G401.6 (cell line): Measurements from ENCODE around the gene MAEA.
"Not testable (repeated sequence)": the region's sequence is repeated elsewhere in the genome, so short reads cannot be mapped to it uniquely, and the experiment has no call there.

Experiments
- FAIRE-seq: peaks from 2 replicates; lab custom pipeline; 2012; peaks lifted over from hg19 to GRCh38; lab: Jason Lieb, UNC

MAEA gene

DNA sequence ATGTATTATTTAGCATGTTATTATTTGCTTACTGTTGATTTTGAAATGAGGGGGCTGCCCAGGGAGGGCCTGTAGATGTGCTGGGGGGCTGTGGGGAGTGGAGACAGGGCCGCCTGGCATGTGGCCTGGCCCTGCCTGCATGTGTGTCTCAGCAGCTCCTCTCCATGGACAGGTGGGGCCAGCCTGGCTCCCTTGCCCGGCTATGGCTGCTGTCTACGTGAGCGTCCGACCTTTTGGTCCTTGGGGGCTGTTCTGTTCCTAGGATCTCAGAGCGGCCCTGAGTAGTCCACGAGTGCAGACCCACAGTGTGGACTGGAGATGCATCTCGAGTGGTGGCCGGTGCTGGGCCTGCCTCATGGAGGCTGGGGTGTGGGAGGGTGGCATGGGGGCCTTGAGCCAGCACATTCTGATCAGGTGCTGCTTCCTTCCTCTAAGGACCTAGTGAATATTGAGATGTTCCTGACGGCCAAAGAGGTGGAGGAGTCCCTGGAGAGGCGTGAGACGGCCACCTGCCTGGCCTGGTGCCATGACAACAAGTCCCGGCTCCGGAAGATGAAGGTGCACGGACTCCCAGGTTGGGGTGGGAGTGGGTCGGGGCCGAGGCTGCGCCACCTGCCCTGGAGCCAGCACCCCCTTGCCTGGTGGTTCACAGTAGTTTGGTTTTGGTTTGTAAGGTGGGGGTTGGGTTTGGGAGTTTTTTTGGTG lies 32.4 kb downstream of the MAEA start:
- FAIRE-seq = no peak

DNA sequence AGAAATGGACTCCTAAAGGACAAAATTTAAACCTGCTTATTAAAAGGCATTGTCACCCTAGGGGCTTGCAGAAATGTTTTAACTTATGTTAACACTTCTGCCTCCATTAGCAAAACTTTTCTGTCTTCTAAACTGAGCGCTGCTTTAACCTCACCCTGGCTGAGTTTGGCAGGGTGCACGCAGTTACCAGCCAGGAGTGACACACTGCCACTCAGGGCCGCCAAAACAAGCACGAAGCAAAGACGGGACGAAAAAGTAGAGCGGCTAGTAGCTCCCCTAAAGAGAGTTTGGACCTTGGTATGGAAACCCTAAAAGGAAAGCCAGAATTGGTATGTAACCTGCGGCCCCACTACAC lies 33.6 kb downstream of the MAEA start:
- no peak for FAIRE-seq

DNA sequence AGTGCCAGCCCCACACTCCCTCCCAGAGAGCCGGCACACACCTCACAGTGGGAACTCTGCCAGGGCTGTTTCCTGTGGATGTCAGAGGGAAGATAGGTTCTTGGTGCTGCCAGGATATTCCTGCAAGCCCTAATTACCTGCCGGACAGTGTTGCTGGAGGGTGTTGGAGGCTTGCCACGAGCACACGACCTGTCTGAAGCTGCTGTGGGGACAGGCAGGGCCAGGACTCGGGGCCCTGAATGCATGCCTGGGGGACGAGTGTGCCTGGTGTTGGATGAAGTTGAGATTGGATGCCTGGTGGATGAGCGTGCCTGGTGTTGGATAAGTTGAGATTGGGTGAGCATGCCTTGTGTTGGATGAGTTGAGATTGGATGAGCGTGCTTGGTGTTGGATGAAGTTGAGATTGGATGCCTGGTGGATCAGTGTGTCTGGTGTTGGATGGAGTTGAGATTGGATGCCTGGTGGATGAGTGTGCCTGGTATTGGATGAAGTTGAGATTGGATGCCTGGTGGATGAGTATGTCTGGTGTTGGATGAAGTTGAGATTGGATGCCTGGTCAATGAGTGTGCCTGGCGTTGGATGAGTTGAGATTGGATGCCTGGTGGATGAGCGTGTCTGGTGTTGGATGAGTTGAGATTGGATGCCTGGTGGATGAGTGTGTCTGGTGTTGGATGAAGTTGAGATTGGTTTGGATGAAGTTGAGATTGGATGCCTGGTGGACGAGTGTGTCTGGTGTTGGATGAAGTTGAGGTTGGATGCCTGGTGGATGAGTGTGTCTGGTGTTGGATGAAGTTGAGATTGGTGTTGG lies 34.1 kb downstream of the MAEA start:
- FAIRE-seq = no peak

DNA sequence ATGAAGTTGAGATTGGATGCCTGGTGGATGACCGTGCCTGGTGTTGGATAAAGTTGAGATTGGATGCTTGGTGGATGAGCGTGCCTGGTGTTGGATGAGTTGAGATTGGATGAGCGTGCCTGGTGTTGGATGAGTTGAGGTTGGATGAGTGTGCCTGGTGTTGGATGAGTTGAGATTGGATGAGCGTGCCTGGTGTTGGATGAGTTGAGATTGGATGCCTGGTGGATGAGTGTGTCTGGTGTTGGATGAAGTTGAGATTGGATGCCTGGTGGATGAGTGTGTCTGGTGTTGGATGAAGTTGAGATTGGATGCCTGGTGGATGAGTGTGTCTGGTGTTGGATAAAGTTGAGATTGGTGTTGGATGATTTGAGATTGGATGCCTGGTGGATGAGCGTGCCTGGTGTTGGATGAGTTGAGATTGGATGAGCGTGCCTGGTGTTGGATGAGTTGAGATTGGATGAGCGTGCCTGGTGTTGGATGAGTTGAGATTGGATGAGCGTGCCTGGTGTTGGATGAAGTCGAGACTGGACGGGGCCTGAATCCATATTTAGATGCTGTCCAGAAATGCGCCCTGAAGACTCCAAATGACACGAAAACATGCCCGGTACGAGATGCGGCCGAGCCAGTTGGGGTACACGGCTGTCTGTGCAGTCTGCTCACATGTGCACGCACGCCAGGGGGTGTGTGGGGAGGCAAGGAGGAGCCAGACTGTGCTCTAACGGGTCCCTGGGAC lies 34.9 kb downstream of the MAEA start:
- not testable (repeated sequence) for FAIRE-seq

DNA sequence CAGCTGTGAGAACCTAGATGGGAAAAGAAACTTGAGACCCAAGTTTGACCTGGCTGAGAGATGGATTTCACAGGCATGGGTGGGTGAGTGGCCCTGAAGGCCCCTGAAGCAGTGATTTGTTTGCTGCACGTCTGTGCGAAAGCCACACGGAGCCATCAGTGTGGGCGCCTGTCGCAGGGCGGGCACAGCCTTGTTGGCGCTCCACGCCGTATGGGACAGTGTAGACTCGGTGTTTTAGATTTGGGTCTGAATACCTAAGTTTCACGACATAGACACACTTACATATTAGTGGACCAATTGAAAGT lies 35.4 kb downstream of the MAEA start:
- no peak for FAIRE-seq

DNA sequence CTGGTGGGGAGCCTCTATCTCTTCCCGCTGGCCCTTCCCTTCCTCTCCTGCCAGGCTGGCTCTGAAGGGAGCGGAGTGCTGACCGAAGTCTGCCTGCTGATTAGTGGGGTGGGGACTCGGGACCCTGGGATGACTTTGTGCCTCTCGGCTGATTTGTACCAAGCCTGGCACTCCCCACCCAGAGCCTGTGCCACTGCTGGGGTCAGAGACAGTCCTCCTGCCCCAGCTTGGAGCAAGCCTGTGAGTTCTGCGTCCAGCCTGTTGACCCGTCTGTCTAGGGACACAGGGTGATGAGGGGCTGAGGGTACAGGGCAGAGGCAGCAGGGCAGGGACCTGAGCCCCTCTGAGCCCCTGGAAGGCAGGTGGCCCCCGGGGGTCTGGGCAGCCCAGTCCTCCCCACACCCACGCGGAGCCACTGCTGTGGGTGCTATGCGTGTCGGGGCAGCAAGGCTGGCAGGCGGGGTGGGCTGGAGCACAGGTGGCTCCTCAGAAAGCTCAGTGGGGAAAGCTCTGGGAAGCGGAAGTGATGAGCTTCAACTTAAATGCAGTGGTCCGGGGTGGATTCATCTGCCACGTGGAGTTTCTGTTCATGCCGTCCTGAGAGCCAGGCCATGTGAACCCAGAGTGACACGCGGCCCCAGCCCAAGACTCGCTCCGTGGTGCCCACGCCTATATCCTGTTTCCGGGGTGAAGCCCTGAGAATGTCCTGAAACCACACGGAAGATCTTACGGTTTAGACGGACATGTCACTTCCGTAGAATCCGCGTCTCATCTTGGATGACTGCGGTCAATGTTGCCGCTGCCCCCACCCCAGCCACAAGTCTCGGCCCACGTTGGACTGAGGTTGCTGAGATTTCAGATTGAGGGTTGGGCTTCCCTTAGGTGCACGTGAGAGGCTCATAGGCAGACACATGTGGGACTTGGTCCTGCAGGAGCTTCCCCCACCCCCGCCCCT lies 36.3 kb downstream of the MAEA start:
- FAIRE-seq = no peak

DNA sequence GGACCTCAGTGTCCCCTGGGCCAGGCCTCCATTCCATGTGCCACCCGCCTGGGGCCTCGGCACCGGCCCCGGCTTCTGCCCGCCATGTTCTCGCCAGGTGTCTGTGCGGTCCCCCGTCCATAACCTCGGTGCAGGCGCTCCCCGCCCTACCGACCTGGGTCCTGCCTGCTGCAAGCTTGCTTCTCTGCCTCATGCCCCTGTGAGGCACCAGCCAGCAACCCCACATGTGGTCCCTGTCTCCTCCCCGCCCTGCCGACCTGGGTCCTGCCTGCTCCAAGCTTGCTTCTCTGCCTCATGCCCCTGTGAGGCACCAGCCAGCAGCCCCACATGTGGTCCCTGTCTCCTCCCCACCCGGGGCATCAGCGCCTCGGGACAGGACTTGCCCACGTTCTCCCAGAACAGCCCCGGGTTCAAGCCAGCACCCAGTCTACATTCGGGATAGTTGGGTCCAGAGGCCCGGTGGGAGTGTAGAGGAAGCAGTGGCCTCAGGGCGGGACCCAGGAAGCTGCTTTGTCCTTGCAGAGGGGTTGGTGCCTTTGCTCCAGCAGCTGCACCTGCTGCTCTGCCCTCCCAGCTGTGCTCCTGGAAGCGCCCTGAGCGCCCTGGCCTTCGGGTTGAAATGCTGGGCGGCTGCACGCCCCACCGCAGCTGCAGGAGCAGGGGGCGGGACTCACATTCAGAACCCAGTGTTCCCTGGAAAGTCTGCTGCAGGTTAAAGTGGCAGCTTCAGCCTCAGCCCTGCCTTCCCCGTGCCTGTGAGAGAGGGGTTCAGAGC lies 37.2 kb downstream of the MAEA start:
- no peak for FAIRE-seq

DNA sequence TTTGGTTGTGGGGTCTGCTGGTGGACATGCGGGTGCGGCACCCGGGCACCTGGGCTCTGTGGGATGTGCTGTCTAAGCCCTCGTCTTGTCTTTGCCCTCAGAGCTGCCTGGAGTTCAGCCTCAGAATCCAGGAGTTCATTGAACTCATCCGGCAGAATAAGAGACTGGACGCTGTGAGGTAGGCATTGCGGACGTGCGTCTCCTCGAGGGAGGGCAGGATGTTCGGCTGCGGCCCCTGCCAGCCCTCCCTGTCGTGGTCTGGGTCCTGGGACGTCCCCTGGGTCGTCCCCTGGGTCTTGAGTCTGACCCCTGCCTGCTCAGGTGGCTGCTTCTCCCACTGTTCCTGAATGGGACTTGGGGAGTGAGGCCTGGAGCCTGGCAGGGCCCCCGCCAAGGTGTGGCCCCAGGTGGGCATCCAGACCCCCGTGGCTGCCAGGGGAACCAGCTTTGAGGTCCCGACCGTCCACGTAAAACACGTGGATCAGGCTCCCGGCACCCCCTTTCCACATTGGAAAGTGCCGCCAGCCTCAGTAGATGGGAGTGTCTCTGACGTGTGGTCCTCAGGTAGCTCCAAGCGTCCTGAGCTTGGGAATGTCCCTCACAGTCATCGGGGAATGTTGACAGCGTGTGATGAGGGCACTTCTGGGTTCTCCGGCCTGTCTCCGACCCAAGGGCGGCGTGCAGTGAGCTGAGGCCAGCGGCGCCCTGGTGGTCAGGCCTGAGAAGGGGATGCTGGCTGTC lies 38.0 kb downstream of the MAEA start:
- FAIRE-seq = no peak

DNA sequence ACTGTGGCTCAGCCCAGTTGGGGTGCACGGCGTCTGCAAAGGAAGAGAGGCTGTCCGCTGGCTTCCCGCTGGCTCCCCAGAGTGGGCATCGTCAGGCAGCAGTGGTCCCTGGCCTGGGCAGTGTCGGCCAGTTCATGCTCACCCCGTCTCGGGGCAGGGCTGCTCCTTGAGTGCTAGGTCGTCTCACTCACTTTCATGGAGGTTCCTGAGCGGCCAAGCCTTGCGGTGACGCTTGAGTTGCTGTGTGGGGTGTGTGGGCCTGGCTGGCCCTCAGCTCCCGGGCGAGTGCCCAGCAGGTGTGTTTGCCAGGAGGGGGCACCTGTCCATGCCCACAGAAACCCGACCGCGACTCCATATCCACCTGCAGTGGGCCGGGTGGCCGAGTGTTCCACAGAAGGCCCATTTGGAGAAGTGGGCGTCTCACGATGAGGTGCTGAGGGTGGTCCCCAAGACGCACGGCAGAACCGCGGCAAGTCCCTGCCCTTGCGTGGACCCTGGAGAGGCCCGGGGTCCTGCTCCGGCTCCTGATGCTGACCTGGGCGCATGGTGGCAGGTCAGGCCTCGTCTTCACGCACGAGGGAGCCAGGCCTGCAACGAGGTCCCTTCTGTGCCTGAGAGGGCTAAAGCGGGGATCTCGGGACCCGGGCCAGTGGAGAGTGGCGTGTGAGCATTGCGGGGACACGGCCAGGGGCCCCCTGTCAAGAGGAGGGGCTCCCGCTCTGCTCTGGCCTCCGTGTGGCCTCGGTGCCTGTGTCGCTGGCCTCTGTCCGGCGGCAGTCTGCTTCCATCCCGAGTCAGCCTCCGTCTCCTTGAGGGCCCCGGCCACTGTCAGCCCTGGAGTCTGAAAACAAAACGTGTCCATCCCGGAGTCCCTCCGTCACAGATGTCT lies 38.8 kb downstream of the MAEA start:
- no peak for FAIRE-seq

DNA sequence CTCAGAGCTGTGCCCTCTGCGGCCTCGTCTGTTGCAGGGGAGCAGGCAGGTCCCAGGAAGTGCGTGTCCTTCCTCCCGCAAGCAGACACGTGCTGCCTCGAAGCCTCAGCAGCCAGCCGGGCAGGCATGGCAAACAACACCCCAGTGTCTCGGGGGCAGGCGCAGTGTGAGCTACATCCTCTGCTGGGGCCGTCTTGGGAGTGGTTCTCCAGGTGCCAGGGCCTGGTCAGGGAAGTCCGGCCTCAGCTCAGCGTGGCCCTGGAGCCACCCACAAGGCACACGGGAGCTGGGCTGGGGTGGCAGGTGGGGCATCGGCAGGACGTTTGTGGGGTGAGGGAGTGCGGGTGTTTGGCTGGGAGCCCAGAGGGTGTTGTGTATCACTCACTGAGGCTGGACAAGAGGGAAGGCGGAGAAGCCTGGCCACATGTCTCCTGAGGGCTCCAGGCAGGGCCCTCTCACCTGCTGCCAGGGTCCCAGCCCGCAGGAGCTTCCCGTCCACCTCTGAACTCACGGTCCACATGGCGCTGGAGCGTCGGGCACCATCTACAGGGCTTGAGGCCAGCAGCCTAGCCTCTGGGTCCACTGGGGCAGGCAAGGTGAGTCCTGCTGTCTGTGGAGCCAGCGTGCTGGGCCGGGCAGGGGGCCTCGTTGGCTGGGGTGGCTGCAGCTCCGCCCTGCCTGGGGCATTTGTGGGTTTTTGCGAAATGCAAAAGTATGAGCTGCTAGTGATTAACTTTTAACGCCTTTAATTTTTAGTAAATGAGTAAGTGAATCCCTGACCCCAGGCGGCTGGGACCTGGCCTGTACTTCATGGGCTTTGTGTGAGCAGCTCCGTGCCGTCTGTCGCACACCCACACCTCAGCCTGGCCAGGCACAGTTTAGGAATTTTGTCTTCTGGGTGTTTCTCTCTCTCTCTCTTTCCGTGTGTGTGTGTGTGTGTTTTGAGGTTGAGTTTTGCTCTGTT lies 40.0 kb downstream of the MAEA start:
- FAIRE-seq = no peak

DNA sequence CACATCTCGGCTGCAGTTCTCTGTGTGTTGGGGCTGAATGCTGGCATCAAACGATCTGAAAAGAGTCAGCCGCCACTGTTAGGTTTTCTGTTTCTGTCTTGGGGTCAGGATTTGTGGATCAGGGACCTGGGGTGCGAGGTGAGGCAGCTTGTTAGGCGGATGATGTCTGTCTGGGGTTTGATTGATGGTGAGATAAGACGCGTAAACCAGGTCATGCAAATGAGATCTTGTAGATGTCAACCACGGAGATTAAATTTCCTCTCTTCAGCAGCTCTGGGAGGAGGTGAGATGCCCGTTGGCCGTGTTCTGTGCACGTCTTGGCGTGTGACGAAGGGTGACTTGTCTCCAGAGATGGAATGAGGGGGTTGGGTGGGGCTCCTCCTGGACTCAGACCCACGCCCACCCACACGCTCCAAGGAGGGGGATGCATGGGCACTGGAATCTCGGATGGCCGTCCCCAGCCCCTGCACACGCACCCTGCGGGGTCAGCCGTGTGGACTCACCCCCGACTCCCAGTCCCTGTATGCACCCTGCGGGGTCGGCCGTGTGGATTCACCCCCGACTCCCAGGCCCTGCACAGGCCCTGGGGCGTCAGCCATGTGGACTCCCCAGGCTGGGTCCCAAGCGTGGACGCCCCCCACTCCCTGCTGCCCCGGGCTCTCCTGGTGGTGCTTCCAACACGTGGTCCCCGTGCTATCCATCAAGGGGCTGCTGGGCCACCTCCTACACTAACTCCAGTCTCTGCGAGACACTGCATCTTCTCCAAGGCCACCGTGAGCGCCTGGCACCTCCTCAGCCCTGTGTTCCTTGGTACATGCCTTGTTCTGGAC lies 41.3 kb downstream of the MAEA start:
- FAIRE-seq = no peak

DNA sequence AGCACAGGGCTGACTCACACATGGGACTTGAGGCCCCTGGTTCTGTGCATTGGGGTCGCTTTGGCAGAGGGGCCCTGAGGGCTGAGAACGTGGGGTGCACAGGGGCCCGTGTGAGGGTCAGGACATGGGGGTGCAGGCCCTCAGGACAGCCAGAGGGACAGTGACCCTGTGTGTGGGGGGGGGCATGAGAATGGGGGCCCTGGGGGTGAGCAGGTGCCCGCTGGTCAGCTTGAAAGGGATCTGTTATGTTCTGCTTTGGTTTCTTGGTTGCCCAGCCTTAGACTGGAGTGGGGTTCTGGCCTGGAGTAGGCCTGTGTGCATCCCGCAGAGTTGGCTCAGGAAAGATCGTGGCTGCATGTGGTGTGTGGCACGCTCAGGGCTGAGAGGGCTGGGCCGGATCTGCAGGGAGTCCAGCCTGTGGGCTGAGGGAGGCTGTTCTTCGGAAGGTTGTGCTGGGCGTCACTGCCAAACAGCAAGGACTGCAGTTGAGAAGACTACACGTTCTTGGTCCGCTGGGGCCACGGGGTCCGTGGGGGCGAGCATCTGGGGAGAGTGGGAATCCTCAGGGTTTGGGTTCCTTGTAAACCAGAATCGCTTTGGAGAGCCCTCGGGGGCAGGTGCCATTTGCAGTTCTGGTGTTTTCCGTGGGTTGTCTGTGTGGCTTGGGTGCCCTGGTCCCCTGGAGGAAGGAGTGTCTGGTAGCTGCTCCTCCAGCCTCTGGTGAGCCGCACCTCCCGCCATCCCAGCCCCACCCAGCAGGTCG lies 42.1 kb downstream of the MAEA start:
- no peak for FAIRE-seq

DNA sequence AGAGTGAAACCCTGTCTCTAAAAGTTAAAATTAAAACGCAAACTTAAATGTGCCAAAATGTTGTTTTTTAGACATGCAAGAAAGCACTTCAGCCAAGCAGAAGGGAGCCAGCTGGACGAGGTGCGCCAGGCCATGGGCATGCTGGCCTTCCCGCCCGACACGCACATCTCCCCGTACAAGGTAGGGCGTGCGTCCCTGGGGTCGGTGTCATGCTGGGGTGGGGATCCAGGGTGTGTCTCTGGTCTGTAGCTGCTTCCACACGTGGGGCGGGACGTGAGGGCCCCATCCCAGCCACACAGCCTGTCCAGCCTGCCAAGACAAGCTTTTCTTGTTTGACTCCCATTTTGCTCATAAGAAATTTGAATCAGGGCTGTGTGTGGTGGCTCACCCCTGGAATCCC lies 43.0 kb downstream of the MAEA start:
- FAIRE-seq = no peak

DNA sequence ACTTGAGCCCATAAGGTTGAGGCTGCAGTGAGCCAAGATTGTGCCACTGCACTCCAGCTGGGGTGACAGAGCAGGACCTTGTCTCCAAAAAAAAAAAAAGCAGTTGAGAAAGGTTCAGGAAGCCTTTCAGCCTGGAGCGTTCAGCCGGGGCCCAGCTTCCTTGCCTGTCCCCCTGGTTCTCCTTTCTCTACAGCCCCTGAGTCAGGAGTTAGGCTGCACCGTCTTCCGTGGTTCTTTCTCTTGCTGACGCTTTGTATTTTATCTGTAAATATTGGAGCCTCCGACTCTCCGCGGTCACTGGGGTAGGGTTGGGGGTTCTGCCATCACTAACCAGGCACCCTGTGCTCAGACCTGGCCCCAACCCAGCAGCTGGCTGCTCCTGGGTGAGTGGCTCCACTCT lies 43.6 kb downstream of the MAEA start:
- no peak for FAIRE-seq

DNA sequence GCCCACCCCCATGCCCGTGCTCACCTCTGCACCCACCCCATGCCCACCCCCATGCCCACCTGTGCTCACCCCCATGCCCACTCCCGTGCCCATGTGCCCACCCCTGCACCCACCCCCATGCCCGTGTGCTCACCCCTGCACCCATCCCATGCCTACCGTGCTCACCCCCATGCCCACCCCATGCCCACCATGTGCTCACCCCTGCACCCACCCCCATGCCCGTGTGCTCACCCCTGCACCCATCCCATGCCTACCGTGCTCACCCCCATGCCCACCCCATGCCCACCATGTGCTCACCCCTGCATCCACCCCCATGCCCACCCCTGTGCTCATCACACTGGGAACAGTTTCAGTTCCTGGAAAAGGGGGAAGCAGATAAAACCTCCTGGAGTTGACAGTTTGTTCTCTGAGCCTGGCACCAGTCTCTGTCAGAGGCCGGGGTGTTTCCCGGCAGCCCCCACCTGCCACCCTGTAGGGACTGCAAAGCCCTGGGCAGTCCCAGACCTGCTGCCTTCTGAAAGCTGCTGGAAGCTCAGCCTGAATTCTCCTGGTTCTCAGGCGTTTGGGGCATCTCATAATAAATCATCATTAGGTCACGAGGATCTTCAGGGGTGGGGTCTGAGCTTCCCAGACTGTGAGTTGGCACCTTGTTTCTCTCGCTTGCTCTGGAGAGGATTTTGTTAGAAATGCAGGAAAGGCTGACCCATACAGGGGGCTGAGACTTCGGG lies 44.3 kb downstream of the MAEA start:
- not testable (repeated sequence) for FAIRE-seq

DNA sequence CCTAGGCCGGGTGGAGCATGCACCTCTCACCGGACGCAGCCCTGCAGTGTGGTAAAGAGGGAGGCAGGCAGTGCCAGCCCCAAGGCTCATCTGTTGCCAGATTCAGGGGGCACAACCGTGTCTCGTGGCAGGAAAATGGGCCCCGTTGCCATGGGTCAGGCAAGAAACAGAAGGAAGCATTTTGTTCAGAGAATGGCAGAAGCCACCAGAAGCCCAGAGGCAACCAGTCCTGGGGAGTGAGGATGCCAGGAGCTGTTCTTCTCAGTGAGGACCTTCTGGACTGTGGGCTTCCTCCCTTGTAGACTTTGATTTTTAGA lies 44.8 kb downstream of the MAEA start:
- FAIRE-seq = no peak
